Left colon (tissue), 2 donors: ENCODE measurements around the gene RUSF1. TPM values are rescaled to one million over a fixed set of nuclear protein-coding genes. Genes with fewer than 3 reads are reported as not detected.
"Not testable (repeated sequence)": the region's sequence is repeated elsewhere in the genome, so short reads cannot be mapped to it uniquely, and the experiment has no call there.

Experiments
- ATAC-seq: fragments of 200-7000 bp; cut with Tn5 transposase; one replicate; pipeline ENCODE4 v1.9.1; 2020; ENCODE audit warnings: mild to moderate bottlenecking, moderate library complexity
- DNase-seq, 2 donors: peaks; one replicate each; pipeline ENCODE4 v3.0.0-alpha.2; 2020
- intact Hi-C, 2 donors: fragments of 100-400 bp; cut with DNase I in 1 of 2; cut with micrococcal nuclease in 1 of 2; formaldehyde crosslinking; loops; one replicate each; pipeline versions ENCODE4 v1.11.2 to v1.14.0; 2022; cut with DNase I, micrococcal nuclease
- long read RNA-seq: library from polyadenylated mRNA; unstranded; transcript quantifications from one replicate; pipeline ENCODE4 v2.0.0, GENCODE V29; 2021
- total RNA-seq, 2 donors: library from RNA; stranded (reverse); fragmentation: NEBNext Ultra II Directional; extraction: Animal tissue kit (Norgen Biotek cat#: 25700); gene quantifications; one replicate each; pipeline ENCODE4 v1.2.1, GENCODE V29; 2021
- donor health status: DM: no; HTN: no; CAD: no.
- donor health status: DM: yes; HTN: yes; CAD: no.

Gene RUSF1
- 10 to 100 TPM; 56.5 to 65.4 TPM for total RNA-seq
- long read RNA-seq, transcript C16orf58-201 (13 exons, 2,793 nt) = major isoform, 32 of 64 reads
- long read RNA-seq, partial matches to known transcripts = 6 of 64 reads
- long read RNA-seq, other reads (novel, unspliced or antisense) = 24 of 64 reads

DNA sequence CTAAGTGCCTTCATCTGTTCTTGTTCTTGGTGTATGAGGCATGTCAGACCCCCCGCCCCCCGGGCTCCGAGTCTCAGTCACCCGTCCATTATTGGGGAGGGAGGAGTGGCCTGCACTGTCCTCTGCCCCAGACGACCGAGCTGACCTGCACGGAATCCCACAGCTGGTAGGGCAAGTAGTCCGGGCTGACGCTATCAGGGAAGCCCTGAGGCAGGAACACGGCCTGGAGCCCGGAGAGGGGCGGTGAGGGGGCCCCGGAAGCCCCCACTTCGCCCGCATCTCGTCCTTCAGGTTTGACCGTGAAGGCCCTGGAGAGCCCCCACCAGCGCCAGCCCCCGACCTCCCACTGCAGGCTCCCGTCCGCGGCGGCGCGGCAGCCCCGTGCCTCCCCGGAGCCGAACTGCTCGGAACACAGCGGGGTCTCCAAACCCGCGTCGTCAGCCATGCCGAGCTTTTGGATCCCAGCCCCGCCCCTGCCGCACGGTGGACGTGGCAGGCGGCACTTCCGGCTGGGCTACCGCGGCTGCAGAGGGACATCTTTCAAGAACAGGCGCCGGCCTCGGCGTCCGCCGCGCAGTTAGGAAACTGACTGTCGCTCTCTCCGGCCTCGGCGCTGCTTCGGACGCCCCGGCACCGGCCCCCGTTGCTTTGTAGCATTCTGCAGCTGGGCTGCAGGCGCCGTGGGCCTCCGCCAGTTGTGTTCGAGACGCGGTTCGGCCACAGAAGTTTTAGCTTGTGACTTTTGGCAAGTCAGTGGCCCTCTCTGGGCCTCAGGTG is at the start of gene RUSF1:
TSS of gene RUSF1 (minus strand) at position 463 of the 777 bp plus-strand sequence. CDS start at position 445, 18 bp downstream.
- ATAC-seq (peak; percentile 98), DNase-seq (peak; percentile 91 to 94)
- intact Hi-C loops = no loop called here

DNA sequence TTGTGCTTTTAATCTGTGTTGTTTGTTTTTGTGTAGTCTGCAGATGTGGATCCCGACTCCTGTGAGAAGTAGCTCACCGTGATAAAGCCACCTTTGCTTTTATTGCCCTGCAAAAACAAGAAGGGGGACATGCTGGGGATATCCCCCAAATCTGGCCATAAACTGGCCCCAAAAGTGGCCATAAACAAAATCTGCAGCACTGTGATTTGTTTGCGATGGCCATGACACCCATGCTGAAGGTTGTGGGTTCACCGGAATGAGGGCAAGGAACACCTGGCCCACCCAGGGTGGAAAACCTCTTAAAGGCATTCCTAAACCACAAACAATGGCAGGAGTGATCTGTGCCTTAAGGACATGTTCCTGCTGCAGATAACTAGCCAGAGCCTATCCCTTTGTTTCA is 34.6 kb upstream of the RUSF1 start:
- DNase-seq (no peak), ATAC-seq (no peak)
- intact Hi-C loops = no loop called here

DNA sequence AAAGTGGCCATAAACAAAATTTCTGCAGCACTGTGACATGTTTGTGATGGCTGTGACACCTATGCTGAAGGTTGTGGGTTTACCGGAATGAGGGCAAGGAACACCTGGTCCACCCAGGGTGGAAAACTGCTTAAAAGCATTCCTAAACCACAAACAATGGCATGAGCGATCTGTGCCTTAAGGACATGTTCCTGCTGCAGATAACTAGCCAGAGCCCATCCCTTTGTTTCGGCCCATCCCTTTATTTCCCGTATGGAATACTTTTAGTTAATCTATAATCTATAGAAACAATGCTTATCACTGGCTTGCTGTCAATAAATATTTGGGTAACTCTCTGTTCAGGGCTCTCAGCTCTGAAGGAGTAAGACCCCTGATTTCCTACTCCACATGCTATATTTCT is 31.6 kb upstream of the RUSF1 start:
- DNase-seq, ATAC-seq, intact Hi-C loops: not testable (repeated sequence)

DNA sequence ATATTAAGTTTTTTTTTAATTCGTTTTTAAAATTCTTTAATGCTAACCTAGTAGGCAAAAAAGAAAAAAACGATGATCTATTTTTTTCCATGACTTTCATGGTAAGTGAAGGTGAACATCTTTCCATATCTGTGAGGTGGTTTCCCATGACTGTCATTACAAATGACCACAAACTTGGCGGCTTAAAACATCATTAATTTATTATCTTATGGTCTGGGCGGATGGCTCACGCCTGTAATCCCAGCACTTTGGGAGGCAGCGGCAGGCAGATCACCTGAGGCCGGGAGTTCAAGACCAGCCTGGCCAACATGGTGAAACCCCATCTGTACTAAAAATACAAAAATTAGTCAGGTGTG is 30.0 kb upstream of the RUSF1 start:
- ATAC-seq, intact Hi-C loops, DNase-seq: not testable (repeated sequence)

DNA sequence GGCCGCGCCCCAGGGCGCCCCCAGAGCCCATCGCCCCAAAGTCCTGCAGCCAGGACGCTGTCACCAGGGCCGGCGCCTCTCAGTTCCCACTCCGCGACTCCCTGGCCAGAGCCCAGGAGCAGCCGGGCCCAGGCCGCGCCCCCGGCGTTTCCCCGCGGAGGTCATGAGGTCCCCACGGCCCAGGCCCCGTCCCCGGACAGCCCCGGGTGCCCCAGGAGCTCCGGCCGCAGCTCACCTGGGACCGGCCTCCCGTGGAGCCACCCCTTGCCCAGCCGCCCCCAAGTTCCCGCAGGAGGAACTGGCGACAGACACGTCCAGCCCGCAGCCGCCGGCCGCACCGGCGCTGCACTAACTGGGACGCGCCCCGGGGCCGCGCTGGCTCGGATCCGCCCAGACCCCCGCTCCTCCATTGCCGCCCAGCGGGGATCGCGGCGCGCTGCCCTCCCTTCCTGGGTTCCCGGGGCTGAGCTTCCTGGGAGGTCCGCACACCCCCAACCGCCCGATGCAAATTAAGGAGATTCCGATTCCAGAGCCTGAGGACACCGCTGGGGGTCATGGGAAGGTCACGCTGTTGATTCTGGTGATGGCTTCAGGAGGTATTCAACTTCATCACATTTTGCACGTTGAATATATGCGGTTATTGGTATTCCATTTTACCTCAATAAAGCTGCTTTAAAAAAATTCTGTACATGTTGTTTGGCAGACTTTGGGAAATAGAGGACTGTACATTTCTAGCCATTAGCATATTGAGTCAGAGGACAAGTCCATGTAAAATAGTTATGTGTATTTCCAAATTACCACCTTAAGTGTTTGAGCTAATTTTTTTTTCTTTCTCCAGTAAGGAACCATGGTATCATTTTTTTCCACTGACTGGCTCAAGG is 29.4 kb upstream of the RUSF1 start:
- ATAC-seq = no peak
- peak in 1 of 2 donors; percentile 7 for DNase-seq
- intact Hi-C loops = no loop called here

DNA sequence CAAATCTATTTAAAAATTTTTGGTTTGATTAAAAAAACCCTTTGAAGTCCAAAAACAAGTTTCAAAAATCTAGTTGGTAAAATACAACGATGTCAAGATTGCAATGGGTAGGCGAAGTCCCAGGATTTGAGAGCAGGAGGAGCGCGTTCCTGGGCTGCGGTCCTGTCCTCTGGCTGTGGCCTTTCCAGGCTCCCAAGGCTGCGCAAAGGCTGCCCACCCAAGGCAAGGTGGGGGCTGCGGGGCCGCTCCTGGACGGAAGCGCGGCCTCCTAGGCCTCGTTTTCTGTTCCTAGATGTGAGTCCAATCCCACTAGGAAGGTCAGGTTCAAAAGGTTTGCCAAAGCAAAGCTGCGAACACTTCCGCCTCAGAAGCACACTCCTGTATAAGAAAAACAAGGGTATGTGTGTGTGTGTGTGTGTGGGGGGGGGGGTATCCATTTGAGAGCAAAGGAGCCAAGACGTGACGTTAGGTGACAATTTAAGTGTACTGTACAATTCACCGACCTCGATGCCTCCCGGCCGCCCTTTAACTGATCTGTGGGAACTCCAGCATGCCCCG is 28.7 kb upstream of the RUSF1 start:
- DNase-seq (no peak), ATAC-seq (no peak)
- intact Hi-C loops = no loop called here

DNA sequence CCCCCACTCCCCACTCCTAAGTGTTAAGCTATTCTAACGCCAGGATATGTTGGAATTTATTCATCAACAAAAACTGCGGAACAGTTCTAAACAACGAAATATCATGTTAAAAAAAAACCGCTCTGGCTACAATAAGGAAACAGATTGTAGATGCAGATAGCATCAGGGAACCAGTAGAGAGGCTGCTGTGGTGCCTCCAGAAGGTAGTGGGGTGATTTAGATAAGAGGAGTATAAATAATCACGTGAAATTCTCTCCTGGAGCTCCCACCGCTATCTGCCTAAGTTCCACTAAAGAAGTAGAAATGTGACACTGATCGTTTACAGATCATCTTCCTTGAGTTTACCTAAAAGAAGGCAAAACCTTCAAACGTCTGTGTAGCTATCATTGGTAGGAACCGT is 27.5 kb upstream of the RUSF1 start:
- intact Hi-C loops = no loop called here
- DNase-seq = no peak
- no peak for ATAC-seq

DNA sequence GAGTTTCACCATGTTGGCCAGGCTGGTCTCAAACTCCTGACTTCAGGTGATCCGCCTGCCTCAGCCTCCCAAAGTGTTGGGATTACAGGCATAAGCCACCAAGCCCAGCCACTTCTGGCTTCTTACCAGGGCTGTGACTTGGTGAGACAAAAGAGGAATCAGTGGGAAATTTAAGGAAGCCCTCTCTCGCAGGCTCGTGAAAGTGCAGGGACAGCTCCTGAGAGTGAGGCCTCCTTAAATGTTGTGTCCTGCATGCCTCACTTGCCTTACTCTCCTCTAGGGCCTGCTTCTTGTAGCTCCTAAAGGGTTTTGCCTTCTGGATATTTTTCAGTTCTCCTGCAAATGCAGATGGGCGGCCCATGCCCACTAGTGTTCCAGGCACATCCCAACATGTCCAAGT is 24.7 kb upstream of the RUSF1 start:
- intact Hi-C loops = no loop called here
- no peak for ATAC-seq
- DNase-seq = no peak

DNA sequence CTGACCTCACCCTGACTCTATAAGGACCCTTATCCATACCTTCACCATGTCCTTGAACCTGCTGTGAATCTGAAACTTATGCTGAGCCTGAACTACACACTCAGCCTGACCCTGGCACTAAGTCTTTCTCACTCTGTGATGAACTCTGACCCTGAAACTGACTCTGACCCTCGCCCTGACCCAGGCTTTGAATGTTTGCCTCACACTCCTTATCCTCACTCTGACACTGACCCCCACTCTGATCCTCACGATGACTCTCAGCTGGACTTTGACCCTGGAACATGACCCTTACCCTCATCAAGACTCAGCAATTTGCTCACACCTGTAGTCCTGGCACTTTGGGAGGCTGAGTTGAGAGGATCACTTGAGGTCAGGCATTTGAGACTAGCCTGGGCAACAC is 23.9 kb upstream of the RUSF1 start:
- ATAC-seq = no peak
- DNase-seq = no peak
- intact Hi-C loops = no loop called here

DNA sequence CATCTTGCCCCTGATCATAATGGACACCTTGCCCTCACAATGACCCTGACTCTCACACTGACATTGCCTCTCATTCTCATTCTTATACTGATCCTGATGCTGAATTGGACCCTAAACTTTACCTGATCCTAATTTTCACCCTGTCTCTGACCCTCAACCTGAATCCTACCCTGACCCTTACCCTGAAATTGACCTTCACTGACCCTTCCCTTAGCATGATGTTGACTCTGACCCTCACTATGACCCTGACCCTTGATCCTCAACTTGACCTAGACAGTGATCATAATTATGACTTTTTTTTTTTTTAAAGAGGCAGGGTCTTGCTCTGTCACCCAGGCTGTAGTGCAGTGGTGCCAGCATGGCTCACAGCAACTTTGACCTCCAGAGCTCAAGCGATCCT is 22.9 kb upstream of the RUSF1 start:
- intact Hi-C loops = no loop called here
- ATAC-seq = no peak
- DNase-seq = no peak

DNA sequence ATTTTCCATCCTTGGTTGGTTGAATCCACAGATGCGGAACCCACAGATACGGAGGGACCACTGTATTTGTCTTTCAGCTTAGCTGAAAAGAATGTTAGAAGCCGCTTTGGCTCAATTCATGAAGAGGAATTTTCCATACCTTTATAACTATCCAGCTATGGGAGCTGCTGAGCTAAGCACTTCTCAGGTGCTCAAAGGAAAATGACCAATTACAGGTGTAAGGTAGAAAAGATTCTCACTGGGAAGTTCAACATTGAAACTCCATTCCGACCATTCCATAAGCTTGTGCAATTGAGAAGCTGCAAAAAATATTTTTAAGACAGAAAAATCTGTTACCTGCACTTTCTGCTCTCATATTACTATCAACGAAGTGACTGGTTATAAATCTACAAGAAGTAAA is 22.2 kb upstream of the RUSF1 start:
- DNase-seq (no peak), ATAC-seq (no peak)
- intact Hi-C loops = no loop called here

DNA sequence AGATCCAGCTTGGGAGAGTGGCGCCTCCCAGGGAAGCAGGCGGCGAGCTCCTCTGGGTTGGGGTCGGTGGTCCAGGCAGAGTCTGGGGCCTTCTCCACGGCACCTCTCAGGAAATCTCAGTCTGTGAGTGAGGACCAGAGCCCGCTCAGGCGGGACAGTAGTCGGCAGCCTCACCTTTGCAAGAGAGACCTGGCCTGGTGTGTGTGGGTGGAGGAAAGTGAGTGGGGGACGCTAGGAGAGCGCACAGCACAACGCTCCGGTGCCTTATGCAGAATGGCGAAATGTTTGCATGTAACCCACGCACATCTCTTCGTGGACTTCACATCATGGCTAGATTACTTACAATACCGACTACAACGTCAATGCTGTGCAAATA is 21.7 kb upstream of the RUSF1 start:
- no peak for ATAC-seq
- intact Hi-C loops = no loop called here

DNA sequence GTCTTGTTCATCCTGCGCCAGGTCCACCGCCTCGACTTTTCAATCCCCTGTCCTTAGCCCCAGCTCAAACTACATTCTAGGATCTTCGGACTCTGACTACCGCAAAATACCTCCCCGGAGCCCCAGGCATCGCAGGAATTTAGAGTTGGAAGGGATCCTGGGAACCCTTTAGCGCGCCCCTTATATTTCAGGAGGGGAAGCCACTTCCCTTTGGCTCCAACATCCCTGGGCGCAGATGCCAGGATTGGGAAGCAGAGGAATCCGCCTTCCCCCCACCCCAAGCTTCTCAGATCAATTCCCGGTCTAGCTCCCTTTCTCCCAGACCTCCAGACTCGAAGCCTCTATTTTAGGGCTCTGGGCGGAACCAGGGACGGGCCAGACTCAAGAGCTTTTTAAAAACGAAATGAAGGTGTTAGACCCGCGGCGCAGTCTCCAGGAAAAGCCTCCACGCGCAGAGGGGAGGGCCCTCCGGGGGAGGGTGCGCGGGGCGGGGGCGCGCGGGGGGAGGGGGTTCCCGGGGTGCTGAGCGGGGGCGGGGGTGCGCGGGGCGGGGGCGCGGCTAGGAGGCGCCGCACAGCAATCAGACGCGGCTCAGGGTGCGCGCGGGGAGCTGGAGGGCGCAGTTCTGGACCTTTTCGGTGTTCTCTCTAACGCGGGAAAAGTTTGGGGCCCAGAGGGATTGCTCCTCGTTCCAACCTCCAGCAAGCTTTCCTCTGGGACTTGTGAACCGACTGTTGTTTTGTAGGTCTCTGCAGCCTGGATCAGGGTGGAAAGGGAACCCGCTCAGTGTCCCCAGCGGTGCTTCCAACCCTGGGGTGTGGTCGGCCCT is 21.1 kb upstream of the RUSF1 start:
- intact Hi-C loops = no loop called here
- no peak for DNase-seq
- no peak for ATAC-seq

More for the DNA sequence above, 21.7 kb upstream of the RUSF1 start:
- no peak for DNase-seq

DNA sequence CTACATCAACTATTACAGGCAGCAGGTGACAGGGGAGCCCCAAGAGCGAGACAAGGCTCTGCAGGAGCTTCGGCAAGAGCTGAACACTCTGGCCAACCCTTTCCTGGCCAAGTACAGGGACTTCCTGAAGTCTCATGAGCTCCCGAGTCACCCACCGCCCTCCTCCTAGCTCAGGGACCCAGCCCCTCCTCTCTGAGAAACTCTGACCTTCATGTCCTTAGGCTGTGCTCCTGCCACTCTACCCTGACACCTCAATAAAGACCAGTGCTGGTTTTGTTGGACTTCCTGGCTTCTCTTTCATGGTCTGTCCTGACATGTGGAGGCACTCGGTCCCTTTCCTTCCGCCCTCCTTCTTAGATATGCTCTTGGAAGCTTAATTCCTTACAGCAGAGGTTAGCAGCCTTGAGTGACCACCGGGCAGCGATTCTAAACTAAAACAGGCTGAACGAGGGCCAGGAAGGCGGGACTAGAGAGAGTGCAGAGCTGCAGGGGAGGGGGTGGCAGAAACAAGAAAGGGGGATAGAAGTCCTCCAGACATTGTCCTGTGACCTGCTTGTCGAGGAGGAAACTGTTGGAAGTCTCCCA is 20.4 kb upstream of the RUSF1 start:
- intact Hi-C loops = no loop called here
- DNase-seq = no peak
- no peak for ATAC-seq

DNA sequence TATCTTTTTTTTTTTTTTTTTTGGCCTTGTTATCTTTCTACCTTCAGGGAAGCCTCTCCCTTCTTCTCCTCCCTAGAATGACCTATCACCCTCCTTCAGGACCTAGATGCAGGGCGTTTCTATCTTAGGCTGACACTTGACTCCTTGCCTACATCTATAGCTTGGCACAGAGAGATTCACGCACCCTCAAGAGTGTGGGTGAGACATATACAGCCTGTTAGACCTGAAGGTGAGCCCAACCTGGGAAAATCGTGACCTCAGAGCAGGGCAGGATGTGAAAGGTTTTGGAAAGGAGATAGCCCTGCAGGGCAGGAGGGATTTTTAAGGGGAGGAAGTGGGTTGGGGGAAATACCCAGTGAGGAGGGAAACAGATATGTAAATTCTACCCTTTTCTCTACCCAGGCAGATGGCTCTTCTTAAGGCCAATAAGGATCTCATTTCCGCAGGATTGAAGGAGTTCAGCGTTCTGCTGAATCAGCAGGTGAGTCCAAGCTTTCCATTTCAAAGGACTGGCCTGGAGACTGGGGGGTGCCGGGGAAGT is 19.6 kb upstream of the RUSF1 start, which contains the start of gene AHSP:
TSS of gene AHSP (plus strand) at position 167 of the 541 bp plus-strand sequence. CDS start at position 407, 240 bp downstream.
- intact Hi-C loops = no loop called here
- ATAC-seq (no peak), DNase-seq (no peak)

DNA sequence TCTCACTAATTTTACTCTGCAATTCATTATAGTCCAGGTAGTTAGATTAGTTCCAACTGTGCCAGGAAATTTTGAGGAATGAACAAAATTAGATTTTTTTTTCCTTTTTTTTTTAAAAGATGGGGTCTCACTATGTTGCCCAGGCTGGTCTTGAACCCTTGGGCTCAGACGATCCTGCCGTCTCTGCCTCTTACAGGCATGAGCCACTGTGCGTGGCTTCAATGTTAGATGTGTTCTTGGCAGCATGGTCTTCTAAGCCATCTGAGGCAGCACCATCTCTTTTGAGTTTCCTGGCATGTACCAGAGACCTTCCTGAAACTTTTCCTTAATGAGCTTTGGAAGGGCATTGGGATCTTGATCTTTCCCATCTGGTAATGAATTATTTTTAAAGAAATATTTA is 16.9 kb upstream of the RUSF1 start:
- no peak for DNase-seq
- intact Hi-C loops = no loop called here
- ATAC-seq = no peak

DNA sequence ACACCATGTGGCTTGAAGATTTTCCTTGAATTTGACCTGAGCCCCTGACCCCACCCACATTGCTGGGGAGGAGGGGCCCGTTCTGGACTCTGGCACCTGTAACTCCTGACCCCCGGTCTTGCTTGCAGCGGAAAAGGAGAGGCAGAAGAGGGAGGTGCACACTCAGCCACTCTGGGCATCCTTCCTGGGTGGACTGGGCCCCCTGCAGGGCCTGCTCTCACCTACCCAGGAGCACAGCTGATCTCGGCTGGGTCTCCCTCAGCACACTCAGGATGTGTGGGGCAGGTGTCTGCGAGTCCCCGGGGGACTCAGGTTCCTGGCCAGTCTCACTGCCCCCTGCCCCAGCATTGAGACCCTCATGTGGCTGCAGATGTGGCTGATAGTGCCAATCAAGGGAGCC is 15.6 kb upstream of the RUSF1 start:
- intact Hi-C loops, DNase-seq, ATAC-seq: not testable (repeated sequence)

DNA sequence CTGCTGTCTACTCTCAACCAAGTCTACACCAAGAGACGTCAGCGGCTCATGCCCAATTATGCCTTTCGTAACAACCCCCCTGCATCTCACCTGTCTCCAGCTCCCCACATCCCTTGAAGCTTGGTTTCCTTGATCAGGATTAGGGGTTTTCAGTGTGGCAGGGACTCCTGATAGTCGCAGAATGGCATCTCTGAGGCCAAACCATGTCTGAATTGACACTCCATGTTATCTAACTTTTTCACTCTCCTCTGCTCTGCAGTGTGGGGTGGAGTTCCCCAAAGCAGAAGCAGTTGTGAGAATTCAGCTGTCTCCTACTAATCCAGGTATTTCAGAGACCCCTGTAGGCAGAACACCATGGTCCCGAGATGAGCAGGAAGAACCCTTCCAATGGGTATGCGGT is 13.9 kb upstream of the RUSF1 start:
- ATAC-seq (no peak), DNase-seq (no peak)
- intact Hi-C loops = no loop called here
